ENCODE measurements around the gene SYNDIG1L. TPM values are rescaled to one million over a fixed set of nuclear protein-coding genes. Genes with fewer than 3 reads are reported as not detected.

SYNDIG1L gene
- total RNA-seq, 1 experiment from 2014 or later = not detected

- peaks cover 28% of the 10 kb centered on the region for H3K27me3 ChIP-seq (ENCODE audit: low read length)
- no peaks in the 10 kb centered on the region for H3K9me3 ChIP-seq (ENCODE audit: low read length)
- H3K9ac ChIP-seq (ENCODE audit: low read length) = no peak overlapping the region
- no peaks in the 10 kb centered on the region for H3K9me2 ChIP-seq (replicated peaks; ENCODE audit: low read length)
- H4K20me1 ChIP-seq (ENCODE audit: low read length) = no peaks in the 10 kb centered on the region
- no peak overlapping the region for H3K4me2 ChIP-seq (ENCODE audit: low read length)
- H3K4me3 ChIP-seq (ENCODE audit: low read length) = no peak overlapping the region
- H3K4me1 ChIP-seq (ENCODE audit: insufficient read depth, low read length) = no peaks in the 10 kb centered on the region
- no peak for ATAC-seq
- no peak overlapping the region for H3K27ac ChIP-seq (ENCODE audit: low read length)
- no peak overlapping the region for H2AFZ ChIP-seq (ENCODE audit: low read length)
- H3K36me3 ChIP-seq (ENCODE audit: low read depth, low read length) = no peaks in the 10 kb centered on the region
- intact Hi-C loops (cut with micrococcal nuclease) = no loop called here
- TF ChIP-seq CTCF (conservative IDR thresholded peaks at IDR 0.05; ENCODE audit: low read depth, low read length) (no peak), EZH2 (IDR thresholded peaks at IDR 0.05; ENCODE audit: low read length, unreplicated experiment) (no peak)
- BruUV-seq (replicated peaks) = no TSS peak
- no peak for DNase-seq
- no peaks in the 10 kb centered on the region for H3F3A ChIP-seq (ENCODE audit: low read length, unreplicated experiment)
- CTCF ChIA-PET = no interaction called here
- POLR2A ChIA-PET (ENCODE audit: unreplicated experiment) = no interaction called here
- no peaks in the 10 kb centered on the region for H3K79me2 ChIP-seq (ENCODE audit: low read length)
These were observed 16.7 kb upstream of the SYNDIG1L start for GRCh38 chr14:74442757-74443156.

GRCh38 chr14:74441113-74441512 is 15.1 kb upstream of the SYNDIG1L start:
- Histone ChIP-seq H3F3A (ENCODE audit: low read length, unreplicated experiment) (no peaks in the 10 kb centered on the region), H3K9me3 (ENCODE audit: low read length) (no peaks in the 10 kb centered on the region), H3K4me1 (ENCODE audit: insufficient read depth, low read length) (no peaks in the 10 kb centered on the region), H3K36me3 (ENCODE audit: low read depth, low read length) (no peaks in the 10 kb centered on the region), H4K20me1 (ENCODE audit: low read length) (no peaks in the 10 kb centered on the region), H3K27ac (ENCODE audit: low read length) (no peak overlapping the region), H3K4me3 (ENCODE audit: low read length) (no peak overlapping the region), H3K79me2 (ENCODE audit: low read length) (no peaks in the 10 kb centered on the region), H3K4me2 (ENCODE audit: low read length) (no peak overlapping the region), H3K9ac (ENCODE audit: low read length) (no peak overlapping the region), H3K27me3 (ENCODE audit: low read length) (peaks cover 38% of the 10 kb centered on the region), H3K9me2 (replicated peaks; ENCODE audit: low read length) (no peaks in the 10 kb centered on the region), H2AFZ (ENCODE audit: low read length) (no peak overlapping the region)
- TF ChIP-seq EZH2 (IDR thresholded peaks at IDR 0.05; ENCODE audit: low read length, unreplicated experiment) (no peak), CTCF (conservative IDR thresholded peaks at IDR 0.05; ENCODE audit: low read depth, low read length) (no peak), EZH2phosphoT487 (IDR thresholded peaks at IDR 0.05; ENCODE audit: borderline replicate concordance, low read length) (no peak)
- CTCF ChIA-PET = interaction anchor here (0.5 kb wide), 1 partner anchor 19 kb away, joined by 3 read pairs; no protein-coding TSS in a partner anchor
- ATAC-seq (no peak), DNase-seq (no peak)
- BruUV-seq (replicated peaks) = no TSS peak
- POLR2A ChIA-PET (ENCODE audit: unreplicated experiment) = interaction anchor here (0.5 kb wide), 1 partner anchor 23 kb away, joined by 3 read pairs; no protein-coding TSS in a partner anchor
- intact Hi-C loops (cut with micrococcal nuclease) = no loop called here

- Histone ChIP-seq H4K20me1 (ENCODE audit: low read length) (no peaks in the 10 kb centered on the region), H3K27ac (ENCODE audit: low read length) (no peak overlapping the region), H3K79me2 (ENCODE audit: low read length) (no peaks in the 10 kb centered on the region), H3K27me3 (ENCODE audit: low read length) (peaks cover 62% of the 10 kb centered on the region), H3K4me3 (ENCODE audit: low read length) (no peak overlapping the region), H3K9ac (ENCODE audit: low read length) (no peak overlapping the region), H2AFZ (ENCODE audit: low read length) (no peak overlapping the region), H3K9me2 (replicated peaks; ENCODE audit: low read length) (no peaks in the 10 kb centered on the region), H3F3A (ENCODE audit: low read length, unreplicated experiment) (no peaks in the 10 kb centered on the region), H3K36me3 (ENCODE audit: low read depth, low read length) (no peaks in the 10 kb centered on the region), H3K4me1 (ENCODE audit: insufficient read depth, low read length) (no peaks in the 10 kb centered on the region), H3K9me3 (ENCODE audit: low read length) (no peaks in the 10 kb centered on the region), H3K4me2 (ENCODE audit: low read length) (no peak overlapping the region)
- peak; percentile 14 for DNase-seq
- intact Hi-C loops (cut with micrococcal nuclease) = no loop called here
- CTCF ChIA-PET = interaction anchor here (0.7 kb wide), 1 partner anchor 40 kb away, joined by 3 read pairs; no protein-coding TSS in a partner anchor
- no TSS peak for BruUV-seq (replicated peaks)
- POLR2A ChIA-PET (ENCODE audit: unreplicated experiment) = interaction anchor here (0.6 kb wide), 1 partner anchor 133 kb away, joined by 4 read pairs; no protein-coding TSS in a partner anchor
- no peak for ATAC-seq
- TF ChIP-seq EZH2phosphoT487 (IDR thresholded peaks at IDR 0.05; ENCODE audit: borderline replicate concordance, low read length) (no peak), EZH2 (IDR thresholded peaks at IDR 0.05; ENCODE audit: low read length, unreplicated experiment) (no peak), CTCF (conservative IDR thresholded peaks at IDR 0.05; ENCODE audit: low read depth, low read length) (no peak)
These were observed 12.4 kb upstream of the SYNDIG1L start for GRCh38 chr14:74438351-74438915.
